Common myeloid progenitor, CD34-positive (primary cell): Measurements from ENCODE around the gene SNRK.

Experiments used
- CTCF ChIA-PET: fragments of 350-600 bp; sonication (Branson Sonifier 250); formaldehyde crosslinking; loops from one replicate; lab custom pipeline; 2021; ENCODE audit warnings: antibody characterized with exemption; lab: Charles Lee
- POLR2A ChIA-PET: fragments of 350-600 bp; sonication (Branson Sonifier 250); formaldehyde crosslinking; loops from one replicate; lab custom pipeline; 2021; ENCODE audit warnings: antibody characterized with exemption; lab: Charles Lee
- DNase-seq, 3 donors: peaks; one replicate each; pipeline versions ENCODE4 v3.0.0 to v3.0.0-alpha.2; 2013
- H3K27ac ChIP-seq, 2 experiments: 1 replicate in 1 of 2; 2 replicates in 1 of 2; pipeline ENCODE4 v1.7.0; 2013; ENCODE audit warnings: inconsistent platforms in 2 of 2, low read length in 2 of 2, mild to moderate bottlenecking in 2 of 2, low read depth in 1 of 2, moderate library complexity in 1 of 2; ENCODE audit not compliant: severe bottlenecking in 2 of 2, insufficient read depth in 1 of 2, poor library complexity in 1 of 2
- H3K27me3 ChIP-seq, 5 experiments: replicated peaks in 2 of 5; 1 replicate in 3 of 5; 2 replicates in 2 of 5; pipeline versions ENCODE4 v1.6.1 to v1.7.0; 2013; ENCODE audit warnings: low read length in 4 of 5, mild to moderate bottlenecking in 2 of 5, moderate library complexity in 2 of 5, inconsistent platforms in 1 of 5; ENCODE audit not compliant: insufficient read depth in 5 of 5, control insufficient read depth in 4 of 5
- H3K36me3 ChIP-seq, 4 experiments: 1 replicate in 2 of 4; 2 replicates in 2 of 4; pipeline versions ENCODE4 v1.6.1 to v1.7.0; 2013; ENCODE audit warnings: low read length in 3 of 4, control low read depth in 1 of 4, mild to moderate bottlenecking in 1 of 4; ENCODE audit not compliant: control insufficient read depth in 4 of 4, insufficient read depth in 4 of 4
- H3K4me1 ChIP-seq, 4 experiments: 1 replicate in 3 of 4; 2 replicates in 1 of 4; pipeline versions ENCODE4 v1.6.1 to v1.7.1; 2013; ENCODE audit warnings: low read length in 3 of 4, mild to moderate bottlenecking in 3 of 4, control low read depth in 1 of 4, inconsistent platforms in 1 of 4, moderate library complexity in 1 of 4; ENCODE audit not compliant: control insufficient read depth in 4 of 4, insufficient read depth in 4 of 4; ENCODE audit errors: control extremely low read depth in 1 of 4
- H3K4me3 ChIP-seq, 7 experiments: 1 replicate in 4 of 7; 2 replicates in 3 of 7; pipeline versions ENCODE4 v1.5.1 to v1.7.0; 2013; ENCODE audit warnings: mild to moderate bottlenecking in 7 of 7, low read length in 6 of 7, moderate library complexity in 6 of 7, inconsistent platforms in 2 of 7, low read depth in 2 of 7, control low read depth in 1 of 7; ENCODE audit not compliant: insufficient read depth in 4 of 7, control insufficient read depth in 1 of 7; ENCODE audit errors: extremely low read depth in 1 of 7
- H3K9me3 ChIP-seq, 5 experiments: 1 replicate in 4 of 5; 2 replicates in 1 of 5; pipeline versions ENCODE4 v1.6.1 to v1.7.1; 2013; ENCODE audit warnings: low read length in 4 of 5, mild to moderate bottlenecking in 2 of 5, inconsistent platforms in 1 of 5, low read depth in 1 of 5, moderate library complexity in 1 of 5; ENCODE audit not compliant: control insufficient read depth in 4 of 5, insufficient read depth in 2 of 5; ENCODE audit errors: control extremely low read depth in 1 of 5
- WGBS: methylation state at CpG from one replicate; pipeline ENCODE4 v1.1.5; 2013; ENCODE audit not compliant: insufficient coverage; 5-methylcytosine and 5-hydroxymethylcytosine counted together

Gene SNRK

GRCh38 chr3:43373560-43373928 lies 87.2 kb downstream of the SNRK start:
- Histone ChIP-seq H3K4me1 (peaks cover 5 to 20% (median 13%) of the 10 kb centered on the region in 4 experiments), H3K4me3 (no peak overlapping the region), H3K27ac (no peak overlapping the region), H3K9me3 (no peaks in the 10 kb centered on the region), H3K36me3 (no peaks in the 10 kb centered on the region), H3K27me3 (no peaks in the 10 kb centered on the region)
- DNase-seq: no peak
- WGBS: 93% methylated on average over 3 of the region's 3 CpGs
- CTCF ChIA-PET: interaction anchor here (1.1 to 1.3 kb wide), 2 partner anchors 15 to 155 kb away, joined by 3 to 6 read pairs; no protein-coding TSS in a partner anchor
- POLR2A ChIA-PET: no interaction called here

GRCh38 chr3:43378066-43378935 lies 92.0 kb downstream of the SNRK start:
- POLR2A ChIA-PET: no interaction called here
- 94% methylated on average over 2 of the region's 2 CpGs for WGBS
- H3K36me3 ChIP-seq: no peaks in the 10 kb centered on the region
- no peak overlapping the region for H3K27ac ChIP-seq
- CTCF ChIA-PET: interaction anchor here (1.1 to 3.2 kb wide), 4 partner anchors 11 to 154 kb away, joined by 3 to 15 read pairs (median 7); no protein-coding TSS in a partner anchor
- peak; percentile 51 to 61 (median 59) for DNase-seq
- H3K4me3 ChIP-seq: no peak overlapping the region
- H3K27me3 ChIP-seq: no peaks in the 10 kb centered on the region
- peaks cover 0 to 3% (median 0%) of the 10 kb centered on the region in 5 experiments for H3K9me3 ChIP-seq
- H3K4me1 ChIP-seq: peaks cover 0 to 4% (median under 1%) of the 10 kb centered on the region in 4 experiments

- 100% methylated on average over 3 of the region's 3 CpGs for WGBS
- Histone ChIP-seq H3K4me1 (peaks cover 0 to 4% (median under 1%) of the 10 kb centered on the region in 4 experiments), H3K27ac (no peak overlapping the region), H3K4me3 (no peak overlapping the region), H3K36me3 (no peaks in the 10 kb centered on the region), H3K9me3 (peaks cover 0 to 6% (median 0%) of the 10 kb centered on the region in 5 experiments), H3K27me3 (no peaks in the 10 kb centered on the region)
- CTCF ChIA-PET: interaction anchor here (0.7 to 3.2 kb wide), 7 partner anchors 10 to 440 kb away, joined by 3 to 15 read pairs (median 3); no protein-coding TSS in a partner anchor
- POLR2A ChIA-PET: no interaction called here
- no peak for DNase-seq
Observed at GRCh38 chr3:43379343-43379742, 93.0 kb downstream of the SNRK start.

GRCh38 chr3:43388175-43388574 lies 101.8 kb downstream of the SNRK start:
- peak in 1 of 3 donors; percentile 30 for DNase-seq
- Histone ChIP-seq H3K4me1 (peaks cover 27 to 54% (median 38%) of the 10 kb centered on the region in 4 experiments), H3K9me3 (peaks cover 0 to 6% (median 0%) of the 10 kb centered on the region in 5 experiments), H3K27me3 (no peaks in the 10 kb centered on the region), H3K36me3 (no peaks in the 10 kb centered on the region), H3K4me3 (no peak overlapping the region), H3K27ac (no peak overlapping the region)
- WGBS: 82% methylated on average over 3 of the region's 5 CpGs
- ChIA-PET POLR2A (interaction anchor here (1.8 kb wide), 1 partner anchor 18 kb away, joined by 10 read pairs; no protein-coding TSS in a partner anchor), CTCF (interaction anchor here (1.0 to 2.1 kb wide), 5 partner anchors 9 to 142 kb away, joined by 3 to 15 read pairs (median 5); no protein-coding TSS in a partner anchor)

- DNase-seq: peak; percentile 15 to 54 (median 34)
- H3K27me3 ChIP-seq: no peaks in the 10 kb centered on the region
- no peaks in the 10 kb centered on the region for H3K36me3 ChIP-seq
- peaks cover 0 to 2% (median 0%) of the 10 kb centered on the region in 5 experiments for H3K9me3 ChIP-seq
- peak overlapping the region; percentile 65 to 88 for H3K27ac ChIP-seq
- peak overlapping the region in 2 of 7 experiments; percentile 31 to 32 for H3K4me3 ChIP-seq
- H3K4me1 ChIP-seq: peaks cover 30 to 61% (median 44%) of the 10 kb centered on the region in 4 experiments
- ChIA-PET POLR2A (interaction anchor here (0.6 to 1.8 kb wide), 2 partner anchors 17 to 569 kb away, joined by 3 to 10 read pairs; no protein-coding TSS in a partner anchor), CTCF (interaction anchor here (0.7 to 2.1 kb wide), 11 partner anchors 10 to 165 kb away, joined by 3 to 15 read pairs (median 5); no protein-coding TSS in a partner anchor)
Observed at GRCh38 chr3:43388915-43389314, 102.6 kb downstream of the SNRK start.

- H3K9me3 ChIP-seq: peaks cover 0 to 2% (median 0%) of the 10 kb centered on the region in 5 experiments
- ChIA-PET POLR2A (interaction anchor here (0.6 to 1.8 kb wide), 3 partner anchors 16 to 570 kb away, joined by 3 to 10 read pairs (median 3); no protein-coding TSS in a partner anchor), CTCF (interaction anchor here (0.8 to 2.1 kb wide), 9 partner anchors 10 to 166 kb away, joined by 3 to 15 read pairs (median 5); no protein-coding TSS in a partner anchor)
- peak overlapping the region in 4 of 7 experiments; percentile 16 to 43 (median 36) for H3K4me3 ChIP-seq
- 19% methylated on average over 5 of the region's 10 CpGs for WGBS
- H3K27ac ChIP-seq: peak overlapping the region; percentile 81 to 88
- H3K27me3 ChIP-seq: no peaks in the 10 kb centered on the region
- H3K4me1 ChIP-seq: peaks cover 30 to 69% (median 49%) of the 10 kb centered on the region in 4 experiments
- DNase-seq: peak; percentile 97 to 98 (median 97)
- no peaks in the 10 kb centered on the region for H3K36me3 ChIP-seq
Observed at GRCh38 chr3:43389388-43390254, 103.3 kb downstream of the SNRK start.
